OCI-LY7 (cell line): ENCODE data around the gene KDSR.

Source experiments
- CTCF ChIP-seq: fragments of 200-600 bp; sonication (generic); conservative IDR thresholded peaks from 2 replicates; pipeline ENCODE4 v1.5.1; 2014; ENCODE audit warnings: mild to moderate bottlenecking, antibody characterized with exemption, low read length, moderate library complexity, mixed read lengths
- EZH2phosphoT487 ChIP-seq: fragments of 200-600 bp; sonication (generic); IDR thresholded peaks from 2 replicates; pipeline ENCODE4 v1.6.1; 2018; ENCODE audit warnings: low read depth, borderline replicate concordance, mild to moderate bottlenecking, mixed run types, antibody characterized with exemption, low read length, moderate library complexity, mixed read lengths

- TF ChIP-seq CTCF (no peak), EZH2phosphoT487 (no peak)
Observed at GRCh38 chr18:63331105-63331504, 35.9 kb downstream of the KDSR start.
